Measurements from ENCODE around the gene CACNA2D4.

CACNA2D4 gene

GRCh38 chr12:1836241-1836803 lies 82.1 kb downstream of the CACNA2D4 start:
- H2AFZ ChIP-seq (ENCODE audit: low read length): no peak overlapping the region
- no peaks in the 10 kb centered on the region for H3K4me1 ChIP-seq (ENCODE audit: low read length)
- no peak overlapping the region for H3K4me2 ChIP-seq (ENCODE audit: low read depth, low read length)
- H3K9me3 ChIP-seq (replicated peaks; ENCODE audit: insufficient read depth, low read length): no peaks in the 10 kb centered on the region
- no peak overlapping the region for H3K9ac ChIP-seq (ENCODE audit: low read length)
- peaks cover 96% of the 10 kb centered on the region for H3K27me3 ChIP-seq (replicated peaks; ENCODE audit: insufficient read depth, low read length)
- H3K4me3 ChIP-seq (ENCODE audit: low read length): no peak overlapping the region
- H3K36me3 ChIP-seq (replicated peaks; ENCODE audit: insufficient read depth, low read length): no peaks in the 10 kb centered on the region
- H3K9me2 ChIP-seq (replicated peaks; ENCODE audit: insufficient read depth, low read length): no peaks in the 10 kb centered on the region
- no peak for DNase-seq
- TF ChIP-seq CTCF (IDR thresholded peaks at IDR 0.05; ENCODE audit: low read length): no peak
- H3F3A ChIP-seq (ENCODE audit: insufficient read depth, low read length): no peaks in the 10 kb centered on the region
- no peaks in the 10 kb centered on the region for H4K20me1 ChIP-seq (ENCODE audit: insufficient read depth, low read length)
- H3K79me2 ChIP-seq (ENCODE audit: low read length): no peaks in the 10 kb centered on the region
- H3K27ac ChIP-seq (ENCODE audit: low read length): no peak overlapping the region

- DNase-seq: no peak
- Histone ChIP-seq H3K4me2 (ENCODE audit: low read depth, low read length) (no peak overlapping the region), H3F3A (ENCODE audit: insufficient read depth, low read length) (no peaks in the 10 kb centered on the region), H4K20me1 (ENCODE audit: insufficient read depth, low read length) (no peaks in the 10 kb centered on the region), H3K79me2 (ENCODE audit: low read length) (no peaks in the 10 kb centered on the region), H3K4me1 (ENCODE audit: low read length) (no peaks in the 10 kb centered on the region), H3K4me3 (ENCODE audit: low read length) (no peak overlapping the region), H3K27ac (ENCODE audit: low read length) (no peak overlapping the region), H3K27me3 (replicated peaks; ENCODE audit: insufficient read depth, low read length) (peaks cover 96% of the 10 kb centered on the region), H3K36me3 (replicated peaks; ENCODE audit: insufficient read depth, low read length) (no peaks in the 10 kb centered on the region), H3K9me2 (replicated peaks; ENCODE audit: insufficient read depth, low read length) (no peaks in the 10 kb centered on the region), H3K9ac (ENCODE audit: low read length) (no peak overlapping the region), H2AFZ (ENCODE audit: low read length) (no peak overlapping the region), H3K9me3 (replicated peaks; ENCODE audit: insufficient read depth, low read length) (no peaks in the 10 kb centered on the region)
- no peak for TF ChIP-seq EZH2 (optimal IDR thresholded peaks at IDR 0.05; ENCODE audit: low read depth, low read length)
- no peak for TF ChIP-seq CTCF (IDR thresholded peaks at IDR 0.05; ENCODE audit: low read length)
- no peak for TF ChIP-seq EZH2phosphoT487 (IDR thresholded peaks at IDR 0.05; ENCODE audit: low read length)
These were observed 83.0 kb downstream of the CACNA2D4 start for GRCh38 chr12:1835211-1836131.

- Histone ChIP-seq H3K36me3 (replicated peaks; ENCODE audit: insufficient read depth, low read length) (no peaks in the 10 kb centered on the region), H3K27ac (ENCODE audit: low read length) (no peak overlapping the region), H3K9me3 (replicated peaks; ENCODE audit: insufficient read depth, low read length) (no peaks in the 10 kb centered on the region), H2AFZ (ENCODE audit: low read length) (no peak overlapping the region), H3K4me1 (ENCODE audit: low read length) (no peaks in the 10 kb centered on the region), H3F3A (ENCODE audit: insufficient read depth, low read length) (no peaks in the 10 kb centered on the region), H3K4me2 (ENCODE audit: low read depth, low read length) (no peak overlapping the region), H3K79me2 (ENCODE audit: low read length) (no peaks in the 10 kb centered on the region), H3K27me3 (replicated peaks; ENCODE audit: insufficient read depth, low read length) (peaks cover 98% of the 10 kb centered on the region), H4K20me1 (ENCODE audit: insufficient read depth, low read length) (no peaks in the 10 kb centered on the region), H3K9me2 (replicated peaks; ENCODE audit: insufficient read depth, low read length) (no peaks in the 10 kb centered on the region), H3K9ac (ENCODE audit: low read length) (no peak overlapping the region), H3K4me3 (ENCODE audit: low read length) (no peak overlapping the region)
- no peak for DNase-seq
- no peak for TF ChIP-seq CTCF (IDR thresholded peaks at IDR 0.05; ENCODE audit: low read length)
- TF ChIP-seq EZH2 (optimal IDR thresholded peaks at IDR 0.05; ENCODE audit: low read depth, low read length): no peak
- TF ChIP-seq EZH2phosphoT487 (IDR thresholded peaks at IDR 0.05; ENCODE audit: low read length): no peak
These were observed 84.1 kb downstream of the CACNA2D4 start for GRCh38 chr12:1834186-1834925.
